SH-SY5Y (cell line): ENCODE measurements around the gene FHDC1.

Source experiments
- GATA2 ChIP-seq: IDR thresholded peaks from 2 replicates; pipeline ENCODE4 v1.6.1; 2011; ENCODE audit warnings: mild to moderate bottlenecking, low read depth, low read length
- GATA3 ChIP-seq: IDR thresholded peaks from 2 replicates; pipeline ENCODE4 v1.6.1; 2011; ENCODE audit warnings: low read depth, mild to moderate bottlenecking, low read length, moderate library complexity

DNA sequence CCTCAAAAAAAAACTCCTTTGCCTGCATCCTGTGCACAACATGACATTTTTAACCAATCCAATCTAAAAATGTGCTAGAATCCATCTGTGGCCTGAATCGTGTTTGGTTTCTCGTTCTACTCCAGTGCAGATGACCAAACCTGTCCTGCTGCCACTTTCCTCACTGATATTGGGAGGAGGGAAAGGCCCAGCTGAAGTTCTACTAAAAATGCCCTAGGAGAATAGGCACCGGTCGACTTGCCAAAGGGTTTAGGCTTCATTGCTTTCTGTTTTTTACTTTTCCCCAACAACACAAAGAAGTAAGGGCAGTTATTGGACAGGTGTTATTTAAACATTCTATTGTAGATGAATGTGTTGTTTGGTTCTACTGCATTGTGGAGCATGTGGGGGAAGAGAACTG lies 7.8 kb upstream of the FHDC1 start:
- TF ChIP-seq GATA2 (no peak), GATA3 (no peak)
